ENCODE measurements around the gene CCK.

Gene CCK

GRCh38 chr3:42224658-42225421 is 41.1 kb downstream of the CCK start:
- no peak for DNase-seq

- no peak for DNase-seq
Measured at GRCh38 chr3:42224178-42224577, 41.8 kb downstream of the CCK start.

GRCh38 chr3:42222942-42223693 is 42.9 kb downstream of the CCK start:
- DNase-seq, result no peak

- no peak for DNase-seq
Measured at GRCh38 chr3:42220436-42221121, 45.4 kb downstream of the CCK start.

GRCh38 chr3:42216931-42217333 is 49.1 kb downstream of the CCK start:
- no peak for DNase-seq

- no peak for DNase-seq
Measured at GRCh38 chr3:42216302-42216701, 49.7 kb downstream of the CCK start.

- no peak for DNase-seq
Measured at GRCh38 chr3:42214565-42215283, 51.3 kb downstream of the CCK start.

GRCh38 chr3:42214064-42214463 is 51.9 kb downstream of the CCK start:
- no peak for DNase-seq

- DNase-seq, result no peak
Measured at GRCh38 chr3:42213417-42213816, 52.6 kb downstream of the CCK start.

- DNase-seq, result no peak
Measured at GRCh38 chr3:42210726-42211125, 55.3 kb downstream of the CCK start.

- DNase-seq, result no peak
Measured at GRCh38 chr3:42209917-42210316, 56.1 kb downstream of the CCK start.
